ENCODE data around the gene BECN2. TPM values are rescaled to one million over a fixed set of nuclear protein-coding genes. Genes with fewer than 3 reads are reported as not detected.

Gene BECN2
- total and polyA plus RNA-seq, 2 of the 13 experiments (the other 11 are each of a cell fraction or from before 2014, with no cell fraction given), result not detected

DNA sequence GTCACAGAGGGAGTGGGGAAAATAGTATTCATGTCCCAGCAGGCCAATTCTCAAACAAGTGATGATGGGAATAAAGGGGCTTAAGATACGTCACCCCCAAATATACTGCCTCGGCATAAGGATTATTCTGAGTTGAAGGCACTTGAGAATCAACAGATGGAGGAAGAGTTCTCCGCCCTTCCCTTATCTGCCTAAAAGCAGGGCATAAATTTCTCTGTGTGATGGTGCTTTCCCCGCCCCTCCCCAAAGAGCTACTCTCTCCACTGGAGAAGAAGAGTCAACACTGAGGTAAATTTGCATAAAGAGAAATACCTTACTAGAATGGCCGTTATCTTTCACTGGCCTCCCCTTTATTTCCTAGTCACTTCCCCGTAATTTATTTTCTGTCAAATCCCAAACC is 18.7 kb downstream of the BECN2 start:
- Histone ChIP-seq H4K20me1 (ENCODE audit: insufficient read depth, low read length) (no peaks in the 10 kb centered on the region), H3K9me3 (ENCODE audit: low read length) (no peaks in the 10 kb centered on the region), H3K36me3 (replicated peaks in 1 of 2; ENCODE audit: control insufficient read depth in 1 of 2, insufficient read depth in 2 of 2, low read length in 2 of 2) (no peaks in the 10 kb centered on the region), H2AFZ (ENCODE audit: low read length) (no peak overlapping the region), H3K4me2 (ENCODE audit: low read depth, low read length) (no peak overlapping the region), H3K27me3 (ENCODE audit: control insufficient read depth in 1 of 2, insufficient read depth in 2 of 2, low read length in 2 of 2) (no peaks in the 10 kb centered on the region; a peak in 1 of 5 replicates), H3K79me2 (ENCODE audit: insufficient read depth, low read length) (no peaks in the 10 kb centered on the region), H3K4me3 (replicated peaks in 1 of 3; ENCODE audit: insufficient read depth in 1 of 3, low read depth in 2 of 3, low read length in 3 of 3) (no peak overlapping the region), H3K4me1 (ENCODE audit: insufficient read depth, low read length) (no peaks in the 10 kb centered on the region), H3K27ac (ENCODE audit: extremely low read length, insufficient read depth, low read length) (no peak overlapping the region), H3K9ac (ENCODE audit: insufficient read depth, low read depth, low read length) (no peak overlapping the region)
- in situ Hi-C loops (cut with HindIII; ENCODE audit: extremely low pct_ligation_motif_present, low pct_unique_long_range_greater_than_20kb), result loop anchor here (25.0 kb wide), 1 partner anchor 439 kb away; the partner anchor contains the start of gene KMO
- no peak for ATAC-seq
- POLR2A ChIA-PET, result no interaction called here
- intact Hi-C loops (cut with micrococcal nuclease; ENCODE audit: unreplicated experiment), result no loop called here
- CTCF ChIA-PET (ENCODE audit: low intra/inter-chr PET ratio, low total read pairs), result no interaction called here
- WGBS (ENCODE audit: low lambda C conversion rate), result 64% methylated on average over 6 of the region's 6 CpGs
- BruUV-seq (replicated peaks), result no TSS peak
- no peak for DNase-seq (ENCODE audit: low spot score)
- FAIRE-seq, result no peak
- TF ChIP-seq ZNF256 (CRISPR knock-in tag; conservative IDR thresholded peaks at IDR 0.05), result no peak
- no peak for TF ChIP-seq DPF2 (CRISPR knock-in tag; IDR thresholded peaks at IDR 0.05; ENCODE audit: borderline replicate concordance, low read depth)
- TF ChIP-seq MTF2 (CRISPR knock-in tag; IDR thresholded peaks at IDR 0.05; ENCODE audit: borderline replicate concordance), result no peak
- TF ChIP-seq, protein P1, sequence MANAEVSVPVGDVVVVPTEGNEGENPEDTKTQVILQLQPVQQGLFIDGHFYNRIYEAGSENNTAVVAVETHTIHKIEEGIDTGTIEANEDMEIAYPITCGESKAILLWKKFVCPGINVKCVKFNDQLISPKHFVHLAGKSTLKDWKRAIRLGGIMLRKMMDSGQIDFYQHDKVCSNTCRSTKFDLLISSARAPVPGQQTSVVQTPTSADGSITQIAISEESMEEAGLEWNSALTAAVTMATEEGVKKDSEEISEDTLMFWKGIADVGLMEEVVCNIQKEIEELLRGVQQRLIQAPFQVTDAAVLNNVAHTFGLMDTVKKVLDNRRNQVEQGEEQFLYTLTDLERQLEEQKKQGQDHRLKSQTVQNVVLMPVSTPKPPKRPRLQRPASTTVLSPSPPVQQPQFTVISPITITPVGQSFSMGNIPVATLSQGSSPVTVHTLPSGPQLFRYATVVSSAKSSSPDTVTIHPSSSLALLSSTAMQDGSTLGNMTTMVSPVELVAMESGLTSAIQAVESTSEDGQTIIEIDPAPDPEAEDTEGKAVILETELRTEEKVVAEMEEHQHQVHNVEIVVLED (CRISPR knock-in tag; IDR thresholded peaks at IDR 0.05; ENCODE audit: borderline replicate concordance), result no peak
- no peak for TF ChIP-seq CREB1 (IDR thresholded peaks at IDR 0.05)
- TF ChIP-seq CREB1 (CRISPR knock-in tag; IDR thresholded peaks at IDR 0.05), result no peak
- TF ChIP-seq, protein P2, sequence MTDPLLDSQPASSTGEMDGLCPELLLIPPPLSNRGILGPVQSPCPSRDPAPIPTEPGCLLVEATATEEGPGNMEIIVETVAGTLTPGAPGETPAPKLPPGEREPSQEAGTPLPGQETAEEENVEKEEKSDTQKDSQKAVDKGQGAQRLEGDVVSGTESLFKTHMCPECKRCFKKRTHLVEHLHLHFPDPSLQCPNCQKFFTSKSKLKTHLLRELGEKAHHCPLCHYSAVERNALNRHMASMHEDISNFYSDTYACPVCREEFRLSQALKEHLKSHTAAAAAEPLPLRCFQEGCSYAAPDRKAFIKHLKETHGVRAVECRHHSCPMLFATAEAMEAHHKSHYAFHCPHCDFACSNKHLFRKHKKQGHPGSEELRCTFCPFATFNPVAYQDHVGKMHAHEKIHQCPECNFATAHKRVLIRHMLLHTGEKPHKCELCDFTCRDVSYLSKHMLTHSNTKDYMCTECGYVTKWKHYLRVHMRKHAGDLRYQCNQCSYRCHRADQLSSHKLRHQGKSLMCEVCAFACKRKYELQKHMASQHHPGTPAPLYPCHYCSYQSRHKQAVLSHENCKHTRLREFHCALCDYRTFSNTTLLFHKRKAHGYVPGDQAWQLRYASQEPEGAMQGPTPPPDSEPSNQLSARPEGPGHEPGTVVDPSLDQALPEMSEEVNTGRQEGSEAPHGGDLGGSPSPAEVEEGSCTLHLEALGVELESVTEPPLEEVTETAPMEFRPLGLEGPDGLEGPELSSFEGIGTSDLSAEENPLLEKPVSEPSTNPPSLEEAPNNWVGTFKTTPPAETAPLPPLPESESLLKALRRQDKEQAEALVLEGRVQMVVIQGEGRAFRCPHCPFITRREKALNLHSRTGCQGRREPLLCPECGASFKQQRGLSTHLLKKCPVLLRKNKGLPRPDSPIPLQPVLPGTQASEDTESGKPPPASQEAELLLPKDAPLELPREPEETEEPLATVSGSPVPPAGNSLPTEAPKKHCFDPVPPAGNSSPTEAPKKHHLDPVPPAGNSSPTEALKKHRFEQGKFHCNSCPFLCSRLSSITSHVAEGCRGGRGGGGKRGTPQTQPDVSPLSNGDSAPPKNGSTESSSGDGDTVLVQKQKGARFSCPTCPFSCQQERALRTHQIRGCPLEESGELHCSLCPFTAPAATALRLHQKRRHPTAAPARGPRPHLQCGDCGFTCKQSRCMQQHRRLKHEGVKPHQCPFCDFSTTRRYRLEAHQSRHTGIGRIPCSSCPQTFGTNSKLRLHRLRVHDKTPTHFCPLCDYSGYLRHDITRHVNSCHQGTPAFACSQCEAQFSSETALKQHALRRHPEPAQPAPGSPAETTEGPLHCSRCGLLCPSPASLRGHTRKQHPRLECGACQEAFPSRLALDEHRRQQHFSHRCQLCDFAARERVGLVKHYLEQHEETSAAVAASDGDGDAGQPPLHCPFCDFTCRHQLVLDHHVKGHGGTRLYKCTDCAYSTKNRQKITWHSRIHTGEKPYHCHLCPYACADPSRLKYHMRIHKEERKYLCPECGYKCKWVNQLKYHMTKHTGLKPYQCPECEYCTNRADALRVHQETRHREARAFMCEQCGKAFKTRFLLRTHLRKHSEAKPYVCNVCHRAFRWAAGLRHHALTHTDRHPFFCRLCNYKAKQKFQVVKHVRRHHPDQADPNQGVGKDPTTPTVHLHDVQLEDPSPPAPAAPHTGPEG (CRISPR knock-in tag; IDR thresholded peaks at IDR 0.05), result no peak
- TF ChIP-seq ZNF781 (CRISPR knock-in tag; IDR thresholded peaks at IDR 0.05; ENCODE audit: borderline replicate concordance, not compliant biosample characterization), result no peak
- TF ChIP-seq, protein P3, sequence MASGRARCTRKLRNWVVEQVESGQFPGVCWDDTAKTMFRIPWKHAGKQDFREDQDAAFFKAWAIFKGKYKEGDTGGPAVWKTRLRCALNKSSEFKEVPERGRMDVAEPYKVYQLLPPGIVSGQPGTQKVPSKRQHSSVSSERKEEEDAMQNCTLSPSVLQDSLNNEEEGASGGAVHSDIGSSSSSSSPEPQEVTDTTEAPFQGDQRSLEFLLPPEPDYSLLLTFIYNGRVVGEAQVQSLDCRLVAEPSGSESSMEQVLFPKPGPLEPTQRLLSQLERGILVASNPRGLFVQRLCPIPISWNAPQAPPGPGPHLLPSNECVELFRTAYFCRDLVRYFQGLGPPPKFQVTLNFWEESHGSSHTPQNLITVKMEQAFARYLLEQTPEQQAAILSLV (CRISPR knock-in tag; IDR thresholded peaks at IDR 0.05; ENCODE audit: borderline replicate concordance), result no peak
- TF ChIP-seq, protein P4, sequence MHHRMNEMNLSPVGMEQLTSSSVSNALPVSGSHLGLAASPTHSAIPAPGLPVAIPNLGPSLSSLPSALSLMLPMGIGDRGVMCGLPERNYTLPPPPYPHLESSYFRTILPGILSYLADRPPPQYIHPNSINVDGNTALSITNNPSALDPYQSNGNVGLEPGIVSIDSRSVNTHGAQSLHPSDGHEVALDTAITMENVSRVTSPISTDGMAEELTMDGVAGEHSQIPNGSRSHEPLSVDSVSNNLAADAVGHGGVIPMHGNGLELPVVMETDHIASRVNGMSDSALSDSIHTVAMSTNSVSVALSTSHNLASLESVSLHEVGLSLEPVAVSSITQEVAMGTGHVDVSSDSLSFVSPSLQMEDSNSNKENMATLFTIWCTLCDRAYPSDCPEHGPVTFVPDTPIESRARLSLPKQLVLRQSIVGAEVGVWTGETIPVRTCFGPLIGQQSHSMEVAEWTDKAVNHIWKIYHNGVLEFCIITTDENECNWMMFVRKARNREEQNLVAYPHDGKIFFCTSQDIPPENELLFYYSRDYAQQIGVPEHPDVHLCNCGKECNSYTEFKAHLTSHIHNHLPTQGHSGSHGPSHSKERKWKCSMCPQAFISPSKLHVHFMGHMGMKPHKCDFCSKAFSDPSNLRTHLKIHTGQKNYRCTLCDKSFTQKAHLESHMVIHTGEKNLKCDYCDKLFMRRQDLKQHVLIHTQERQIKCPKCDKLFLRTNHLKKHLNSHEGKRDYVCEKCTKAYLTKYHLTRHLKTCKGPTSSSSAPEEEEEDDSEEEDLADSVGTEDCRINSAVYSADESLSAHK (CRISPR knock-in tag; IDR thresholded peaks at IDR 0.05; ENCODE audit: borderline replicate concordance), result no peak
- no peak for TF ChIP-seq MEIS1 (CRISPR knock-in tag; IDR thresholded peaks at IDR 0.05; ENCODE audit: borderline replicate concordance)
- no peak for TF ChIP-seq MED13 (CRISPR knock-in tag; IDR thresholded peaks at IDR 0.05)

Measured in HepG2 (cell line).